ENCODE data around the gene GALNS.

DNA sequence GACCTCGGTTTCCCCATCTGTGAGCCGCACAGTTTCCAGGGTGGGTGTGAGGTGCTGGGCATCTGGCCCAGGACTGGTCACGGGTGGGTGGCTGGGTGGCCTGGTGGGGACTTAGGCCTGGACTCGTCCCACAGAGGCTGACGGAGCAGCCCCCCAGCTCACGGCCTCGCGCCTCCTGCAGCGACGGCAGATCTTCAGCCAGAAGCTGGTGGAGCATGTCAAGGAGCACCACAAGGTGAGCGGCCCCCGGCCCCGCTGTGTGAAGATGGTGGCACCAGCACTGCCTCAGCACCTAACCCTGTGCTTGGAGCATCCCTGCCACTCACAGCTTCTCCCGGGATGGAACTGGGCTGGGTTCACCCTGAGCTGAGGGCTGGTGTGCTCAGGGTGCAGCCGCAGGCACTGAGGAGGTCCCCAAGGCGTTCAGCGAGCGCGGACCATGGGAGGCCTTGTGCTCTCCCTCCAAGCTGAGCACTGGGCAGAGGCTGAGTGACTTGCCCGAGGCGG lies 50.8 kb downstream of the GALNS start:
- TF ChIP-seq POLR2A (IDR thresholded peaks at IDR 0.05) (no peak), CTCF (IDR thresholded peaks at IDR 0.05) (no peak)

Data from heart left ventricle (tissue), 13 donors.